ENCODE data around the gene ADGRL3. TPM values are rescaled to one million over a fixed set of nuclear protein-coding genes. Genes with fewer than 3 reads are reported as not detected.

ADGRL3 gene
- total RNA-seq, 1 donor from 2014 or later, result 34.5 TPM

- H3K36me3 Mint-ChIP-seq (ENCODE audit: low read depth), result peaks cover 21% of the 10 kb centered on the region
- H3K27ac Mint-ChIP-seq (ENCODE audit: unreplicated experiment), result no peak overlapping the region
- no peak for TF ChIP-seq CTCF (conservative IDR thresholded peaks at IDR 0.05)
- no peak overlapping the region for H3K4me3 Mint-ChIP-seq
- H3K9me3 Mint-ChIP-seq, result no peaks in the 10 kb centered on the region
- peaks cover 19% of the 10 kb centered on the region for H3K4me1 Mint-ChIP-seq
- H3K27me3 Mint-ChIP-seq (ENCODE audit: low read depth), result no peaks in the 10 kb centered on the region
- DNase-seq (ENCODE audit: low read depth, low spot score), result no peak
Measured at GRCh38 chr4:61934198-61934597, 734.1 kb downstream of the ADGRL3 start.

- Mint-ChIP-seq H3K36me3 (ENCODE audit: low read depth) (peaks cover 21% of the 10 kb centered on the region), H3K27me3 (ENCODE audit: low read depth) (no peaks in the 10 kb centered on the region), H3K4me3 (no peak overlapping the region), H3K27ac (ENCODE audit: unreplicated experiment) (no peak overlapping the region), H3K9me3 (no peaks in the 10 kb centered on the region), H3K4me1 (peaks cover 16% of the 10 kb centered on the region)
- DNase-seq (ENCODE audit: low read depth, low spot score), result no peak
- no peak for TF ChIP-seq CTCF (conservative IDR thresholded peaks at IDR 0.05)
Measured at GRCh38 chr4:61938250-61938846, 738.2 kb downstream of the ADGRL3 start.

- no peaks in the 10 kb centered on the region for H3K27me3 Mint-ChIP-seq (ENCODE audit: low read depth)
- H3K9me3 Mint-ChIP-seq, result peaks cover 8% of the 10 kb centered on the region
- H3K27ac Mint-ChIP-seq (ENCODE audit: unreplicated experiment), result no peak overlapping the region
Measured at GRCh38 chr4:61950625-61951024, 750.5 kb downstream of the ADGRL3 start.

GRCh38 chr4:61953386-61953785 lies 753.3 kb downstream of the ADGRL3 start:
- Mint-ChIP-seq H3K27me3 (ENCODE audit: low read depth) (no peaks in the 10 kb centered on the region), H3K4me1 (peaks cover 8% of the 10 kb centered on the region), H3K27ac (ENCODE audit: unreplicated experiment) (no peak overlapping the region), H3K4me3 (no peak overlapping the region), H3K9me3 (peaks cover 12% of the 10 kb centered on the region), H3K36me3 (ENCODE audit: low read depth) (peaks cover 26% of the 10 kb centered on the region)
- TF ChIP-seq CTCF (conservative IDR thresholded peaks at IDR 0.05), result no peak
- no peak for DNase-seq (ENCODE audit: low read depth, low spot score)

More at GRCh38 chr4:61950625-61951024, 750.5 kb downstream of the ADGRL3 start:
- no peak for DNase-seq (ENCODE audit: low read depth, low spot score)
- Mint-ChIP-seq H3K4me1 (peaks cover 8% of the 10 kb centered on the region), H3K36me3 (ENCODE audit: low read depth) (peaks cover 24% of the 10 kb centered on the region), H3K4me3 (no peak overlapping the region)
- TF ChIP-seq CTCF (conservative IDR thresholded peaks at IDR 0.05), result no peak

- no peak for TF ChIP-seq CTCF (conservative IDR thresholded peaks at IDR 0.05)
- H3K4me3 Mint-ChIP-seq, result no peak overlapping the region
- H3K27ac Mint-ChIP-seq (ENCODE audit: unreplicated experiment), result no peak overlapping the region
- no peaks in the 10 kb centered on the region for H3K27me3 Mint-ChIP-seq (ENCODE audit: low read depth)
- H3K36me3 Mint-ChIP-seq (ENCODE audit: low read depth), result peaks cover 19% of the 10 kb centered on the region
- H3K4me1 Mint-ChIP-seq, result no peaks in the 10 kb centered on the region
- no peak for DNase-seq (ENCODE audit: low read depth, low spot score)
- H3K9me3 Mint-ChIP-seq, result peaks cover 16% of the 10 kb centered on the region
Measured at GRCh38 chr4:61958591-61958990, 758.5 kb downstream of the ADGRL3 start.
